Fibroblast of villous mesenchyme (primary cell): ENCODE results near the gene WFS1. TPM values are rescaled to one million over a fixed set of nuclear protein-coding genes. Genes with fewer than 3 reads are reported as not detected.

ENCODE experiments used
- DNase-seq: peaks from one replicate; pipeline ENCODE4 v3.0.0-alpha.2; 2010; ENCODE audit warnings: low read depth
- H3K4me3 ChIP-seq: 2 replicates; pipeline ENCODE4 v1.5.1; 2011; ENCODE audit warnings: low read depth, mild to moderate bottlenecking, low read length
- CTCF ChIP-seq: IDR thresholded peaks from 2 replicates; pipeline ENCODE4 v1.5.1; 2012; ENCODE audit warnings: low read depth, mild to moderate bottlenecking, low read length; ENCODE audit not compliant: insufficient read depth
- total RNA-seq: library from RNA; depleted of rRNA; stranded (reverse); fragments of >200 nt; gene quantifications from 2 replicates; pipeline ENCODE4 v1.2.3, GENCODE V29; 2012

Gene WFS1
- total RNA-seq, 1 donor = 42.3 TPM

DNA sequence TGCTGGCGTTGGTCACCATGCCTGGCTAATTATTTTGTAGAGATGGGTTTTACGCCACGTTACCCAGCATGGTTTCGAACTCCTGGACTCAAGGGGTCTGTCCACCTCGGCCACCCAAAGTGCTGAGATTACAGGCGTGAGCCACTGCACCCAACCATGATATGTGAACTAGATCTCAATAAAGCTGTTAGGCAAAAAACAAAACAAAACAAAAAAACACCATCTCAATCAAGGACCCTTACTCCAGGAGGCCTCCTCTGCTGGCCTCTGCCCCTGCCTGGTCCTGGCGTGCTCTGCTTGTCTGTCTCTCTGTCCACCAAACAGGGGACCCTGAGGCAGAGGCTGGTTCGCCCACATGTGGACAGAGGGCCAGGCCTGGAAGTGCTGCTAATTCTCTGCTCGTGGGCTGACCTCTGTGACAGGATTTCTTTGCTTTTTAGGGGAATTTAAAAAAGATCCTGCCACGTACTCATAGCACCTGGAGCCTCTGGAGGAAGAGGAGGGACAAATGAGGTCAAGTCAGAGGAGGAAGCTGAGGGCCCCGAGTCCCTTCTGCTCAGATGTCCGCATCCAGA lies 32.7 kb upstream of the WFS1 start:
- H3K4me3 ChIP-seq = no peak overlapping the region
- DNase-seq = no peak
- TF ChIP-seq CTCF = no peak

GRCh38 chr4:6239486-6239885 lies 30.2 kb upstream of the WFS1 start:
- no peak overlapping the region for H3K4me3 ChIP-seq
- no peak for DNase-seq
- no peak for TF ChIP-seq CTCF

DNA sequence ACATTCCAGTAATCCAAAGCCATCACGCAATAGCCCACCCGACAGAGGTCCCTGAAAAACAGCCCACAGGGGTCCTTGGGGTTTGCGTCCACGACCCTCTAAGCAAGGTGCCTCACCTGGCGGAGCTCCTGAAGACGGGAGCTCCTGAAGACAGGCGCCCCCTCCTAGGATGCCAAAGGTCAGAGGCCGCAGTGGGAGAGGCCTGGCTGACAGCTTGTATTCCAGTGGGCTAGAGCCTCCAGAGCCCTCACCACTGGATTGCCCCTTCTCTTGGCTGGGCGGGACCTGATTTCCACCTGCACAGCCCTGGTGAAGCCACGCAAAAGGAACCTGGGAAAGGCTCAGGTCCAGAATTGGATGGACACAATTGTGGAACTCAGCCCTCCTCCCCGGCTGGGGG lies 29.7 kb upstream of the WFS1 start:
- no peak for DNase-seq
- no peak for TF ChIP-seq CTCF
- H3K4me3 ChIP-seq = no peak overlapping the region

GRCh38 chr4:6241062-6241845 lies 28.4 kb upstream of the WFS1 start:
- TF ChIP-seq CTCF = no peak
- no peak for DNase-seq
- no peak overlapping the region for H3K4me3 ChIP-seq

- no peak for TF ChIP-seq CTCF
- H3K4me3 ChIP-seq = no peak overlapping the region
- no peak for DNase-seq
Measured at GRCh38 chr4:6242271-6243029, 27.2 kb upstream of the WFS1 start.

- H3K4me3 ChIP-seq = peak overlapping the region; percentile 23
- DNase-seq = no peak
- TF ChIP-seq CTCF = no peak
Measured at GRCh38 chr4:6245246-6246169, 24.1 kb upstream of the WFS1 start.
